IMR-90 (cell line): Measurements from ENCODE around the gene PATJ. TPM values are rescaled to one million over a fixed set of nuclear protein-coding genes. Genes with fewer than 3 reads are reported as not detected.

Experiments used
- ATAC-seq: fragments of 200-7000 bp; cut with Tn5 transposase; 2 replicates; pipeline ENCODE4 v1.9.1; 2020; ENCODE audit warnings: low read depth, mild to moderate bottlenecking, moderate library complexity
- BruUV-seq: library from RNA; stranded (reverse); fragments of 400-500 nt; replicated peaks from 2 replicates; lab custom pipeline; 2021; lab: Mats Ljungman, UMichigan
- CTCF ChIA-PET: fragments of 300-600 bp; formaldehyde crosslinking; extraction: SDS; loops from one replicate; lab custom pipeline; 2021; ENCODE audit warnings: antibody characterized with exemption; lab: Yijun Ruan, JAX
- POLR2A ChIA-PET: fragments of 300-600 bp; sonication (Branson Sonifier 250); formaldehyde crosslinking; loops from one replicate; lab custom pipeline; 2022; ENCODE audit warnings: antibody characterized with exemption; ENCODE audit not compliant: unreplicated experiment; lab: Charles Lee
- DNase-seq: peaks from one replicate; pipeline ENCODE4 v3.0.0; 2013
- H2AFZ ChIP-seq: replicated peaks from 2 replicates; pipeline ENCODE3; 2013; ENCODE audit warnings: low read length, mild to moderate bottlenecking; ENCODE audit not compliant: poor library complexity
- H2AK5ac ChIP-seq: 2 replicates; pipeline ENCODE4 v1.6.1; 2013; ENCODE audit warnings: low read depth, low read length, inconsistent platforms
- H2AK9ac ChIP-seq: replicated peaks from 2 replicates; pipeline ENCODE3; 2013; ENCODE audit warnings: mild to moderate bottlenecking, low read depth, low read length, moderate library complexity; ENCODE audit not compliant: poor library complexity
- H2BK120ac ChIP-seq: 2 replicates; pipeline ENCODE4 v1.6.1; 2013; ENCODE audit warnings: low read depth, low read length, inconsistent platforms
- H2BK15ac ChIP-seq: 3 replicates; pipeline ENCODE4 v1.6.1; 2013; ENCODE audit warnings: low read depth, low read length, inconsistent platforms
- H2BK20ac ChIP-seq: 2 replicates; pipeline ENCODE4 v1.6.1; 2013; ENCODE audit warnings: low read depth, mild to moderate bottlenecking, inconsistent platforms, low read length, moderate library complexity
- H2BK5ac ChIP-seq: 2 replicates; pipeline ENCODE4 v1.6.1; 2013; ENCODE audit warnings: mild to moderate bottlenecking, low read depth, low read length, inconsistent platforms; ENCODE audit not compliant: poor library complexity, severe bottlenecking
- H3K14ac ChIP-seq: replicated peaks from 2 replicates; pipeline ENCODE4 v1.6.1; 2013; ENCODE audit warnings: low read depth, low read length, inconsistent platforms
- H3K18ac ChIP-seq: 2 replicates; pipeline ENCODE4 v1.6.1; 2013; ENCODE audit warnings: low read depth, low read length, control low read depth
- H3K23ac ChIP-seq: 2 replicates; pipeline ENCODE4 v1.6.1; 2013; ENCODE audit warnings: low read depth, low read length, inconsistent platforms
- H3K27ac ChIP-seq: 2 replicates; pipeline ENCODE4 v1.5.1; 2013; ENCODE audit warnings: mild to moderate bottlenecking, control low read depth, low read length; ENCODE audit not compliant: insufficient read depth
- H3K27me3 ChIP-seq: 2 replicates; pipeline ENCODE4 v1.6.1; 2013; ENCODE audit warnings: low read length; ENCODE audit not compliant: control insufficient read depth, insufficient read depth
- H3K36me3 ChIP-seq: 2 replicates; pipeline ENCODE4 v1.6.1; 2013; ENCODE audit warnings: low read length, mixed read lengths; ENCODE audit not compliant: control insufficient read depth, insufficient read depth
- H3K4ac ChIP-seq: 2 replicates; pipeline ENCODE4 v1.6.1; 2013; ENCODE audit warnings: low read depth, low read length, inconsistent platforms
- H3K4me1 ChIP-seq: 2 replicates; pipeline ENCODE4 v1.6.1; 2013; ENCODE audit warnings: low read length, mixed read lengths; ENCODE audit not compliant: control insufficient read depth, insufficient read depth
- H3K4me2 ChIP-seq: 2 replicates; pipeline ENCODE4 v1.6.1; 2013; ENCODE audit warnings: low read depth, mild to moderate bottlenecking, control low read depth, low read length, moderate library complexity
- H3K4me3 ChIP-seq: 2 replicates; pipeline ENCODE4 v1.5.1; 2013; ENCODE audit warnings: low read depth, mild to moderate bottlenecking, control low read depth, low read length, moderate library complexity; ENCODE audit not compliant: insufficient read depth
- H3K56ac ChIP-seq: 2 replicates; pipeline ENCODE4 v1.6.1; 2013; ENCODE audit warnings: low read length, inconsistent platforms; ENCODE audit not compliant: insufficient read depth; ENCODE audit errors: extremely low read depth
- H3K79me1 ChIP-seq, 2 experiments: 2 replicates each; pipeline ENCODE4 v1.6.1; 2013; ENCODE audit warnings: low read length in 2 of 2, inconsistent platforms in 1 of 2, low read depth in 1 of 2
- H3K9ac ChIP-seq: 2 replicates; pipeline ENCODE4 v1.6.1; 2013; ENCODE audit warnings: low read depth, low read length, control low read depth
- H3K9me1 ChIP-seq: 2 replicates; pipeline ENCODE4 v1.6.1; 2013; ENCODE audit warnings: low read length, inconsistent platforms; ENCODE audit not compliant: insufficient read depth
- H3K9me3 ChIP-seq: 2 replicates; pipeline ENCODE4 v1.6.1; 2013; ENCODE audit warnings: low read length; ENCODE audit not compliant: control insufficient read depth, insufficient read depth
- H4K20me1 ChIP-seq: 2 replicates; pipeline ENCODE4 v1.6.1; 2013; ENCODE audit warnings: low read length, inconsistent platforms; ENCODE audit not compliant: insufficient read depth
- H4K5ac ChIP-seq: 2 replicates; pipeline ENCODE4 v1.6.1; 2013; ENCODE audit warnings: mild to moderate bottlenecking, low read depth, low read length, control low read depth
- H4K8ac ChIP-seq, 2 experiments: 2 replicates each; pipeline ENCODE4 v1.6.1; 2013; ENCODE audit warnings: low read depth in 2 of 2, low read length in 2 of 2, control low read depth in 1 of 2, inconsistent platforms in 1 of 2
- H4K91ac ChIP-seq: 2 replicates; pipeline ENCODE4 v1.6.1; 2013; ENCODE audit warnings: low read depth, low read length, inconsistent platforms; ENCODE audit not compliant: insufficient read depth
- CEBPB ChIP-seq: IDR thresholded peaks from 2 replicates; pipeline ENCODE4 v1.6.1; 2012; ENCODE audit warnings: low read depth, low read length, improper control_type of control experiment
- FOS ChIP-seq: fragments of 150-350 bp; IDR thresholded peaks from 2 replicates; pipeline ENCODE4 v1.6.1; 2016; ENCODE audit warnings: low read depth, low read length
- MAFK ChIP-seq: IDR thresholded peaks from 2 replicates; pipeline ENCODE4 v1.6.1; 2012; ENCODE audit warnings: low read depth, low read length, improper control_type of control experiment
- MAZ ChIP-seq: IDR thresholded peaks from 2 replicates; pipeline ENCODE4 v1.6.1; 2012; ENCODE audit warnings: low read depth, mild to moderate bottlenecking, low read length, improper control_type of control experiment, moderate library complexity, borderline replicate concordance
- MXI1 ChIP-seq: IDR thresholded peaks from 2 replicates; pipeline ENCODE4 v1.6.1; 2012; ENCODE audit warnings: low read depth, mild to moderate bottlenecking, low read length, moderate library complexity, borderline replicate concordance
- NFE2L2 ChIP-seq: fragments of 150-350 bp; IDR thresholded peaks from 2 replicates; pipeline ENCODE4 v1.6.1; 2016; ENCODE audit warnings: low read depth, mild to moderate bottlenecking, low read length
- POLR2A ChIP-seq: IDR thresholded peaks from 2 replicates; pipeline ENCODE4 v1.6.1; 2012; ENCODE audit warnings: mild to moderate bottlenecking, low read depth, low read length
- RAD21 ChIP-seq: IDR thresholded peaks from 2 replicates; pipeline ENCODE4 v1.6.1; 2012; ENCODE audit warnings: low read length, improper control_type of control experiment
- RCOR1 ChIP-seq: IDR thresholded peaks from 2 replicates; pipeline ENCODE4 v1.6.1; 2012; ENCODE audit warnings: mild to moderate bottlenecking, low read length, improper control_type of control experiment; ENCODE audit not compliant: insufficient replicate concordance
- RFX5 ChIP-seq: IDR thresholded peaks from 2 replicates; pipeline ENCODE4 v1.8.0; 2012; ENCODE audit warnings: low read depth, mild to moderate bottlenecking, low read length, moderate library complexity
- WGBS, 2 experiments: methylation state at CpG; one replicate each; pipeline versions ENCODE4 v1.1.5 to v1.1.7; 2013; ENCODE audit warnings: missing lambda C conversion rate in 2 of 2; ENCODE audit not compliant: insufficient read length in 1 of 2; ENCODE audit errors: extremely low coverage in 2 of 2; 5-methylcytosine and 5-hydroxymethylcytosine counted together
- dilution Hi-C: fragments of 300-500 bp; cut with HindIII; formaldehyde crosslinking; loops from one replicate; pipeline ENCODE4 v1.14.3; 2018; ENCODE audit warnings: low sequenced_read_pairs; ENCODE audit not compliant: unreplicated experiment
- in situ Hi-C: fragments of 300-500 bp; cut with MboI; formaldehyde crosslinking; loops from 3 replicates; pipeline ENCODE4 v1.14.3; 2019; ENCODE audit warnings: low sequenced_read_pairs, inconsistent platforms, mixed read lengths
- intact Hi-C: fragments of 100-400 bp; cut with micrococcal nuclease; formaldehyde crosslinking; loops from 2 replicates; pipeline ENCODE4 v1.10.0; 2022
- polyA plus RNA-seq, 3 experiments: library from polyadenylated mRNA; depleted of rRNA; stranded (reverse); fragments of >200 nt; gene quantifications; 2 replicates each; pipeline ENCODE4 v1.2.3, GENCODE V29; 2012; ENCODE audit warnings: low replicate concordance in 1 of 3
- total RNA-seq: library from RNA; depleted of rRNA; stranded (reverse); fragments of >200 nt; gene quantifications from 2 replicates; pipeline ENCODE4 v1.2.3, GENCODE V29; 2012

PATJ gene
- total and polyA plus RNA-seq, 2 of the 4 experiments (the other 2 are of a cell fraction) = 2.0 to 3.4 TPM

GRCh38 chr1:62188111-62188510, 445.8 kb downstream of the PATJ start:
- no peak overlapping the region for H2AK5ac ChIP-seq
- H4K8ac ChIP-seq = no peak overlapping the region
- no peak for DNase-seq
- H2BK15ac ChIP-seq = no peak overlapping the region
- H2BK120ac ChIP-seq = no peak overlapping the region
- H2AK9ac ChIP-seq = no peak overlapping the region
- ChIA-PET POLR2A (no interaction called here), CTCF (no interaction called here)
- H3K18ac ChIP-seq = no peak overlapping the region
- H3K36me3 ChIP-seq = no peaks in the 10 kb centered on the region
- no peaks in the 10 kb centered on the region for H3K4me1 ChIP-seq
- no peak overlapping the region for H3K27ac ChIP-seq
- H3K9me1 ChIP-seq = no peaks in the 10 kb centered on the region
- H3K27me3 ChIP-seq = no peaks in the 10 kb centered on the region
- TF ChIP-seq RCOR1 (no peak), RFX5 (no peak), RAD21 (no peak), NFE2L2 (no peak), CEBPB (no peak), MXI1 (no peak), MAZ (no peak), FOS (no peak), MAFK (no peak), POLR2A (no peak)
- no peak overlapping the region for H3K4me2 ChIP-seq
- no peak overlapping the region for H3K4me3 ChIP-seq
- no peak overlapping the region for H3K14ac ChIP-seq
- H3K9me3 ChIP-seq = no peaks in the 10 kb centered on the region
- no TSS peak for BruUV-seq
- H2AFZ ChIP-seq = no peak overlapping the region
- in situ Hi-C loops = loop anchor here (25.0 kb wide), 1 partner anchor 549 kb away; no protein-coding TSS in a partner anchor
- no peaks in the 10 kb centered on the region for H4K20me1 ChIP-seq
- H3K23ac ChIP-seq = no peak overlapping the region
- dilution Hi-C loops = no loop called here
- no peak overlapping the region for H3K9ac ChIP-seq
- H2BK20ac ChIP-seq = no peak overlapping the region
- no CpG with 5 or more reads among the region's 8 CpGs for WGBS, 2 experiments
- intact Hi-C loops = no loop called here
- no peak for ATAC-seq
- H3K4ac ChIP-seq = no peak overlapping the region
- no peak overlapping the region for H4K91ac ChIP-seq
- H3K56ac ChIP-seq = no peak overlapping the region
- no peak overlapping the region for H2BK5ac ChIP-seq
- no peaks in the 10 kb centered on the region for H3K79me1 ChIP-seq
- H4K5ac ChIP-seq = no peak overlapping the region
